A673 (cell line): Measurements from ENCODE around the gene BPIFA1. TPM values are rescaled to one million over a fixed set of nuclear protein-coding genes. Genes with fewer than 3 reads are reported as not detected.

Experiments used
- BruUV-seq: library from RNA; stranded (reverse); fragments of 400-500 nt; replicated peaks from 2 replicates; lab custom pipeline; 2021; lab: Mats Ljungman, UMichigan
- CTCF ChIA-PET: fragments of 300-600 bp; sonication (Branson Sonifier 250); formaldehyde crosslinking; loops from one replicate; lab custom pipeline; 2022; ENCODE audit warnings: antibody characterized with exemption; lab: Charles Lee
- POLR2A ChIA-PET: fragments of 300-600 bp; sonication (Branson Sonifier 250); formaldehyde crosslinking; loops from one replicate; lab custom pipeline; 2022; ENCODE audit warnings: antibody characterized with exemption; ENCODE audit not compliant: low non-redundant PET; lab: Charles Lee
- DNase-seq: peaks from one replicate; pipeline ENCODE4 v3.0.0-alpha.2; 2015; ENCODE audit warnings: low spot score
- H3K27ac ChIP-seq: fragments of 200-600 bp; sonication (generic); 2 replicates; pipeline ENCODE4 v1.5.1; 2016; ENCODE audit warnings: mixed run types, low read depth, mild to moderate bottlenecking, mixed read lengths, antibody characterized with exemption, low read length; ENCODE audit not compliant: poor library complexity, severe bottlenecking
- H3K27me3 ChIP-seq: fragments of 200-600 bp; sonication (generic); replicated peaks from 2 replicates; pipeline ENCODE4 v1.6.1; 2017; ENCODE audit warnings: mixed run types, low read depth, mild to moderate bottlenecking, mixed read lengths, antibody characterized with exemption, low read length; ENCODE audit not compliant: insufficient read depth, poor library complexity
- H3K36me3 ChIP-seq: fragments of 200-600 bp; sonication (generic); 2 replicates; pipeline ENCODE4 v1.6.1; 2016; ENCODE audit warnings: mixed run types, mild to moderate bottlenecking, mixed read lengths, antibody characterized with exemption, low read length; ENCODE audit not compliant: insufficient read depth, poor library complexity, severe bottlenecking
- H3K4me1 ChIP-seq: fragments of 200-600 bp; sonication (generic); 2 replicates; pipeline ENCODE4 v1.6.1; 2017; ENCODE audit warnings: mixed run types, mild to moderate bottlenecking, mixed read lengths, antibody characterized with exemption, low read length; ENCODE audit not compliant: insufficient read depth, poor library complexity, severe bottlenecking
- H3K4me3 ChIP-seq: fragments of 200-600 bp; sonication (generic); 2 replicates; pipeline ENCODE4 v1.5.1; 2016; ENCODE audit warnings: low read depth, mixed run types, mild to moderate bottlenecking, mixed read lengths, low read length; ENCODE audit not compliant: poor library complexity, severe bottlenecking
- H3K9me3 ChIP-seq: fragments of 200-600 bp; sonication (generic); 2 replicates; pipeline ENCODE4 v1.6.1; 2016; ENCODE audit warnings: mixed run types, low read depth, mild to moderate bottlenecking, mixed read lengths, antibody characterized with exemption, low read length; ENCODE audit not compliant: poor library complexity, severe bottlenecking
- EZH2 ChIP-seq: fragments of 200-600 bp; sonication (generic); IDR thresholded peaks from 2 replicates; pipeline ENCODE4 v1.6.1; 2017; ENCODE audit warnings: borderline replicate concordance, low read depth, mild to moderate bottlenecking, mixed read lengths, antibody characterized with exemption, low read length; ENCODE audit not compliant: poor library complexity, severe bottlenecking
- intact Hi-C: fragments of 100-400 bp; cut with micrococcal nuclease; formaldehyde crosslinking; loops from one replicate; pipeline ENCODE4 v1.10.0; 2022; ENCODE audit not compliant: unreplicated experiment
- total RNA-seq: library from RNA; stranded (reverse); gene quantifications from 2 replicates; pipeline ENCODE4 v1.2.3, GENCODE V29; 2021
- TF ChIP-seq, protein P1 (sequence below): fragments of 300-800, 200-600 bp; sonication (generic); conservative IDR thresholded peaks from 2 replicates; pipeline ENCODE4 v1.5.1; 2017; ENCODE audit warnings: low read depth, mild to moderate bottlenecking, antibody characterized with exemption, low read length, moderate library complexity, mixed read lengths

The BPIFA1 gene
- total RNA-seq, 1 experiment from 2014 or later, result not detected

DNA sequence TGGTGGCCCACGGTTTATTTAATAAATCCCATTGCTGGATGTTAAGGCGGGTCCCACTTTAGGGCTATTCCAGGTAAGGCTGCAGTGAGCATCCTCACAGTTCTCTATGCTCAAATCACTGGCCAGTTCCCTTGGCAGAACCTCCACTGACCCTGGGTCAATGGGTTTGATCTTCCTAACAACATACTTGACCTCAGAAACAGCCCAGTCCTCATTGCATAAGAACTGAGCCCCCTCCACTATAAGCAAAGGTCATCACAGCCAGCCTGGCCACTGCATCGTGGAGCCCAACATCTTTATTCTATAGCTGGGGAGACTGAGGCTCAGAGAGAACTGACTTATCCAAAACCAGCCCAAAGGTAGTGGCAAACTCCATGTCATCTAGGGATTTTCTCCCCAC is 42.9 kb downstream of the BPIFA1 start:
- Histone ChIP-seq H3K4me1 (no peaks in the 10 kb centered on the region), H3K9me3 (no peaks in the 10 kb centered on the region), H3K36me3 (no peaks in the 10 kb centered on the region), H3K4me3 (no peak overlapping the region), H3K27me3 (peaks cover 45% of the 10 kb centered on the region), H3K27ac (no peak overlapping the region)
- no peak for DNase-seq
- intact Hi-C loops, result no loop called here
- ChIA-PET CTCF (no interaction called here), POLR2A (no interaction called here)
- no TSS peak for BruUV-seq
- no peak for TF ChIP-seq EZH2
- TF ChIP-seq, protein P1, sequence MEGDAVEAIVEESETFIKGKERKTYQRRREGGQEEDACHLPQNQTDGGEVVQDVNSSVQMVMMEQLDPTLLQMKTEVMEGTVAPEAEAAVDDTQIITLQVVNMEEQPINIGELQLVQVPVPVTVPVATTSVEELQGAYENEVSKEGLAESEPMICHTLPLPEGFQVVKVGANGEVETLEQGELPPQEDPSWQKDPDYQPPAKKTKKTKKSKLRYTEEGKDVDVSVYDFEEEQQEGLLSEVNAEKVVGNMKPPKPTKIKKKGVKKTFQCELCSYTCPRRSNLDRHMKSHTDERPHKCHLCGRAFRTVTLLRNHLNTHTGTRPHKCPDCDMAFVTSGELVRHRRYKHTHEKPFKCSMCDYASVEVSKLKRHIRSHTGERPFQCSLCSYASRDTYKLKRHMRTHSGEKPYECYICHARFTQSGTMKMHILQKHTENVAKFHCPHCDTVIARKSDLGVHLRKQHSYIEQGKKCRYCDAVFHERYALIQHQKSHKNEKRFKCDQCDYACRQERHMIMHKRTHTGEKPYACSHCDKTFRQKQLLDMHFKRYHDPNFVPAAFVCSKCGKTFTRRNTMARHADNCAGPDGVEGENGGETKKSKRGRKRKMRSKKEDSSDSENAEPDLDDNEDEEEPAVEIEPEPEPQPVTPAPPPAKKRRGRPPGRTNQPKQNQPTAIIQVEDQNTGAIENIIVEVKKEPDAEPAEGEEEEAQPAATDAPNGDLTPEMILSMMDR, result no peak

- POLR2A ChIA-PET, result no interaction called here
- no peak for TF ChIP-seq EZH2
- TF ChIP-seq, protein P1, result no peak
- H3K36me3 ChIP-seq, result no peaks in the 10 kb centered on the region
- H3K27ac ChIP-seq, result no peak overlapping the region
- intact Hi-C loops, result no loop called here
- H3K4me3 ChIP-seq, result no peak overlapping the region
- CTCF ChIA-PET, result no interaction called here
- no peak for DNase-seq
- BruUV-seq, result no TSS peak
- H3K27me3 ChIP-seq, result peaks cover 46% of the 10 kb centered on the region
- no peaks in the 10 kb centered on the region for H3K9me3 ChIP-seq
- H3K4me1 ChIP-seq, result no peaks in the 10 kb centered on the region
Measured at GRCh38 chr20:33279261-33279910, 43.6 kb downstream of the BPIFA1 start.

DNA sequence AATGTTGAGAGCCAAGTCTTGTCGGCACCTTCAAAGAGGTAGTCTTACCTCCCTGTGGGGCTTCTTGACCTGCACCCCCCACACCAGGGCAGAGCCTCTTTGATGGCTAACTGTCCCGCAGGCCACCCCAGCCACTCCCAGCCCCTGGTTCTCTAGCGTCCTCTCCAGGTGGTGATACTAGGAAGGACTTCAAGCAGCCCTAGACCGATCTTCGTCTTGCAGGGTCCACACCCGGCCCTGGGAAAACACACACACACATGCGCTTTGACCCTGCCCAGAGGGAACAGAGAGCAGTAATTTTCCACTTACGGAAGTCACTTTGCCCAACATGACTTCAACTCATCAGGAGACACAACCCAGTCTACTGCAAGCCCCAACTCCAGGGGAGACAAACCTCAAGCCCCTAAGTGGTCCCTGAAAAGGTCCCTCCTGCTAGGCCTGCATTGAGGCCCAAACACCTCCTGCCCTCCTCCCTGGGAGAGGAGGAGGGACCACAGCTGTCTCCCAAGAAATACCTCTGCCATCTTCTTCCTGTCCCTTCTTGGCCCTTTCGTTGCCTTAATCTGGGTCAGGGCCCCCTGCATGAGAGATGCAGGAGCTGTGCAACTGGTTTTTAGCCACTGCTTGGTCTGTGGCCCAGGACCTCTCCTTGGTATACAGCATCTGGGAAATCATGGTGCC is 44.3 kb downstream of the BPIFA1 start:
- ChIA-PET CTCF (no interaction called here), POLR2A (no interaction called here)
- TF ChIP-seq, protein P1, result no peak
- no peak for TF ChIP-seq EZH2
- no TSS peak for BruUV-seq
- H3K27me3 ChIP-seq, result peaks cover 51% of the 10 kb centered on the region
- intact Hi-C loops, result no loop called here
- no peaks in the 10 kb centered on the region for H3K9me3 ChIP-seq
- H3K4me3 ChIP-seq, result no peak overlapping the region
- no peak overlapping the region for H3K27ac ChIP-seq
- H3K4me1 ChIP-seq, result no peaks in the 10 kb centered on the region
- no peak for DNase-seq
- no peaks in the 10 kb centered on the region for H3K36me3 ChIP-seq
